CD4-positive, alpha-beta T cell treated with Interleukin-12 subunit alpha and Interleukin-12 subunit beta, for 1 hour (primary cell): ENCODE results near the gene KCTD18.
A peak's percentile ranks its signal among the peaks of the same experiment; 100 is the strongest.

Source experiments
- DNase-seq: peaks from one replicate; pipeline ENCODE4 v3.0.0-alpha.2; 2020

Gene KCTD18

GRCh38 chr2:200509612-200510433 lies at the start of gene KCTD18:
Gene KCTD18 (minus strand): TSS chr2:200510068. CDS start chr2:200507016, 3,052 bp downstream.
- DNase-seq: peak; percentile 90

GRCh38 chr2:200540793-200541192 lies 30.9 kb upstream of the KCTD18 start:
- no peak for DNase-seq

DNA sequence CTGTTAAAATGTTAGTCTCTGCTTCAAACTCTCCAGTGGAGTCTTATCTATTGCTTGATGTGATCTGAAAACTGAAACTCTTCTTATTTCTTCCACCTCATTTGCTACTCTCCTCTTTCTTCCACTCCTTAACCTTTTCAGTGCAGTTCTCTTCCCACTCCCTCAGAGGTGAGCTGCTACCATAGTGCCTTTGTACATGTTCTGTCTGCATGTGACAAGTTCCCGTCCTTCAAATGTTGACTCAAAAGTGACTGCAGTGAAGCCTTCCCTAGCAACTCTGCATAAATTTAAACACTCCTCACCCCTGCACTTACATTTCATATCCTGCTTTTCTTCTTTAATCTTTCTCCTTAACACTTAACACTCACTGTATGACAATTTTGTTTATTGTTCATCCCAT lies 28.3 kb upstream of the KCTD18 start:
- no peak for DNase-seq

DNA sequence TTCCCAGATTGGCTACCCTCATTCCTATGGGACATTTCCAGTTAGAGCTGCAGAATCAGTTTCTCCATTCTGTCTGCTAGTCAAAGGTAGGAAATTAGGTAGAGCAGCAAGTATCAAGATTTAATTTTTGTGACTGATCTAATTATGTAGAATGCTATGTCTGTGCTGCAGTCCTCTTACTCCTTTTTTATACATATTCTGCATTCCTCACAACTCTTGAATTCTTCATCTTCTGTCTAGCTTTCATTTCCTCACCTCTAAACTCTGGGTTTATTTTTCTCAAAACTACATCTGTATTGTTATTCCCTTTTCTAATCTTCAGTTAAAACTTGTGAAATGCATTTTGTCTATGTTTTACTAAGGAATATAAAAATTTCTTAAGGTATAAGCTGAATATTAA lies 24.7 kb upstream of the KCTD18 start:
- no peak for DNase-seq

DNA sequence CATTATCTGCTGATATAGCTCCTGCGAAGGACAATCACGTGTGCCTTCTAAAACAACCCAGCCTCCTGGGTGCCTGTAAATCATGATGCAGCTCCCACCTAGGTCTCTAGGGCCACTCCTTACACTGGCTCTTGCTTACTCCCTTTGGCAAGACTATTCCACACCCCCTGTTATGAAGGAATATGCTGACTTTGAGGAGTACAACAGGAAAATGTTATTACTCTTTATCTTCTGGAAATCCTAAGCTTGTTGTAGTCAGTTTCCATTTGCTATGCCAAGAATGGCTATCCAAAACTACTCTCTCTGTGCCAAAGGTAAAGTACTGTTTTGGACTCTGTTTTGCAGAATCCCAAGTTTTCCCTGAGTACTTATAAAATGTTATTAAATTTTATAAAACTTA lies 23.9 kb upstream of the KCTD18 start:
- DNase-seq: no peak

DNA sequence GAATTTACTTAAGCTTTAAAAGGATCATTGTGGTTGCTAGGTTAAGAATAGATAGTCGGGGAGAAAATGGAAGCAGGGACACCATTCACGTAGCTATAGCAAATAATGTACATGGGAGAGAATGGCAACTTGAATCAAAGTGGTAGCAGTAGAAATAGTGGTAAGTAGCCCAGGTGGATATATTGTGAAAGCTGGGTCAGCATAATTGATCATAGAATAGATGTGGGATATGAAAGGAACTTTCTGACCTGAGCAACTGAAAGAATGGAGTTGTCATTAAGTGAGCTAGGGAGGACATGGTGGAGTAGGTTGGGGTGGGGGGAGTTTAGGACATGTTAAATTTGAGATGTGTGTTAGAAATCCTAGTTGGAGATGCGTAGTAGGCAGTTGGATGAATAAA lies 18.4 kb upstream of the KCTD18 start:
- DNase-seq: no peak

GRCh38 chr2:200525882-200526651 lies 16.2 kb upstream of the KCTD18 start, which contains the start of gene SGO2:
Gene SGO2 (plus strand): TSS chr2:200526207. CDS start chr2:200532976, 6,769 bp downstream.
- DNase-seq: peak; percentile 95

GRCh38 chr2:200525551-200525881 lies 15.6 kb upstream of the KCTD18 start:
- DNase-seq: no peak

- DNase-seq: no peak
Measured at GRCh38 chr2:200525066-200525465, 15.2 kb upstream of the KCTD18 start.

- no peak for DNase-seq
Measured at GRCh38 chr2:200523604-200524003, 13.7 kb upstream of the KCTD18 start.

- DNase-seq: no peak
Measured at GRCh38 chr2:200523158-200523557, 13.3 kb upstream of the KCTD18 start.

GRCh38 chr2:200515155-200515554 lies 5.3 kb upstream of the KCTD18 start:
- DNase-seq: no peak

- no peak for DNase-seq
Measured at GRCh38 chr2:200509235-200509611, 645 bp downstream of the KCTD18 start.

DNA sequence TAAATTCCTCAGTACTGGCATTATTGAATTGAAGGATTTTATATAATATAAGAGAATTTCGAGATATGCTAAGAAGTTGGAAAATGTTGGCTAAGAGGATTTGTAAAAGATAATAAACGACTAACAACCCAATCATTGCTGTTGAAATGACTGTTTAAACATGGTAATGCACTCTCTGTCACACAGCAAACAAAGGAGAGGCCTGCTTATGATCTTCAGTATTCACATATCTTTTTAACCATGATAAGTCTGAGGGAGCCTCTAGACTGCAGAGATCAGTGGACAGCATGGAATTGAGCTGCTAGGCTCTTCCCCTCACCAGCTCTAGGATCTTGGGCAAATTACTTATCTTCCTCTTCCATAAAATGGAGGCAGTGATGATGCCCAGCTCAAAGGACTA lies 2.7 kb downstream of the KCTD18 start:
- DNase-seq: no peak

GRCh38 chr2:200506679-200507078 lies 3.2 kb downstream of the KCTD18 start:
- DNase-seq: no peak

DNA sequence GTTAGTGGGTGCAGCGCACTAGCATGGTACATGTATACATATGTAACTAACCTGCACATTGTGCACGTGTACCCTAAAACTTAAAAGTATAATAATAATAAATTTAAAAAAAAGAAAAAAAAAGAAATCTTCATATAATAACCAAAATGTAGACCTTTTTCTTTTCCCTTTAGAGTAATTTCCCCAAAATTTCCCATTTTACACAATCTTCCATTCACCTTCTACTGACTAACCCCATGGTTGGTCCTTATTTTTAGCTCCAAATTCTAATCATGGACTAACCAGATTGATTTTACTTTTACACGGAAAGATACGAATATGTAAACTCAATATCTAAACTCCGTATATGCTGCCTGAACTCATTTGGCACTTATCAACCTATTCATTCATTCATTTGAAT lies 7.7 kb downstream of the KCTD18 start:
- no peak for DNase-seq

GRCh38 chr2:200498402-200499162 lies 11.3 kb downstream of the KCTD18 start:
- DNase-seq: no peak

DNA sequence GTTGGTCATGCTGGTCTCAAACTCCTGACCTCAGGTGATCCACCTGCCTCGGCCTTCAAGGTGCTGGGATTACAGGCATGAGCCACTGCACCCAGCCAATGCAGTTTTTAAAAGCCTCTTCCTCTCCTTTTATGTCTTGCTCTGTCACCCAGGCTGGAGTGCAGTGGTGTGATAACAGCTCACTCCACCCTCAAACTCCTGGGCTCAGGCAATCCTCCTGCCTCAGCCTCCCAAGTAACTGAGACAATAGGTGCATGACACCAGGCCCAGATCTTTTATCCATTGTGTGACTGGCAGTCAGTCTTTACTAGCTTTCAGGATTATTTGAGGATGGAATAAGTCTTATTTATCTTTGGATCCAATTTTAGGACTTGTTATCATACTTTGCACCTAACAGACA lies 13.2 kb downstream of the KCTD18 start:
- DNase-seq: no peak

- DNase-seq: no peak
Measured at GRCh38 chr2:200494048-200494447, 15.8 kb downstream of the KCTD18 start.

- no peak for DNase-seq
Measured at GRCh38 chr2:200492656-200493055, 17.2 kb downstream of the KCTD18 start.

DNA sequence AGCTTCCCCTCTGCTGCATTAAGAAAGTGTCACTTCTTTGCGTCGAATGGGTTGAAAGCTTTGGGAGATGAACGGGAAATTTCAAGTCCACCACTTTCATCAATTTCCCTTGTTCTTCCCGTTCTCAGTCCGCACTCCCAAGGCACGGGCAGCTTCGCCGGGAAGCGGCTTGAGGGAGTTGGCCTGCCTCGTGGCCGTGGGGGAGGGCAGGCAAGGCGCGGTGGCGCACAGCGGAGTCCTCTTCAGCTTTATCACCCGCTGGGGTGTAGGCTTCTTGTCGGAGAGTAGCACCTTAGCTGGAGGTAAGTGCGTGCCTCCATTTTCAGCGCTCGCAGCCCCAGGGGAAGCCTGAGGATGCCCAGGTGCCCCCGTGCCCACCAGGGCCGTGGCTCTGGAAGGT lies 19.9 kb downstream of the KCTD18 start:
- no peak for DNase-seq

GRCh38 chr2:200488169-200488568 lies 21.7 kb downstream of the KCTD18 start:
- no peak for DNase-seq

GRCh38 chr2:200486529-200486928 lies 23.3 kb downstream of the KCTD18 start:
- DNase-seq: no peak

- no peak for DNase-seq
Measured at GRCh38 chr2:200484934-200485333, 24.9 kb downstream of the KCTD18 start.
